Panc1 (cell line): Measurements from ENCODE around the gene MGA.

Experiments used
- TCF7L2 ChIP-seq: IDR thresholded peaks from 2 replicates; pipeline ENCODE4 v1.6.1; 2011; ENCODE audit warnings: mild to moderate bottlenecking, low read depth, low read length, inconsistent platforms
- TF ChIP-seq, protein P1 (sequence below), 2 experiments: IDR thresholded peaks; 2 replicates each; pipeline ENCODE4 v1.6.1; 2011 to 2012; ENCODE audit warnings: low read depth in 2 of 2, control low read depth in 1 of 2, low read length in 1 of 2, mild to moderate bottlenecking in 1 of 2, moderate library complexity in 1 of 2; ENCODE audit not compliant: insufficient read depth in 1 of 2
- TF ChIP-seq, protein P2 (sequence below): fragments of 450-650 bp; IDR thresholded peaks from 2 replicates; pipeline ENCODE4 v1.5.1; 2017; ENCODE audit warnings: mild to moderate bottlenecking

DNA sequence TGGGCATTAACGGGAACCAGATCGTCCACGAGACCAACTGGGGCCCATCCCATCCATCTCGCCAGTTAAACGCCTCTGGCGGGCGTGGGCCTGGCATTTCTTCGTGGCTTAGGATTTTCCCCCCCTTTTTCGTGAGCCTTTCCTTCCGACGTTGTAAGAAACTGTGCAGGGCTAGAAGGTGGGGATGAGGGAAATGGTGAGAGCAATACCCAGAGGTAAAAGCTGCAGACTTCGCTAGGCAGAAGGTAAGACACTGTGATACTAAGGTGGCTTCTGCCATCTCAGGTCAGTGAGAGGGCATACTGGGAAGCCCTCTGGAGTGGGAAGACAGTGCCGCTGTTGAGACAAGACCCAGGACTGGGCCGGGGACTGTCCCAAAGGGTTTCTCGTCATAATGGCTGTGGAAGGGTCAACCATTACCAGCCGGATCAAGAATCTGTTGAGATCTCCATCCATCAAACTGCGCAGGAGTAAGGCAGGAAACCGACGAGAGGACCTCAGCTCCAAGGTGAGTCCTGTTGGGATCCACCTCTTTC lies 114.7 kb downstream of the MGA start:
- TF ChIP-seq, protein P1, sequence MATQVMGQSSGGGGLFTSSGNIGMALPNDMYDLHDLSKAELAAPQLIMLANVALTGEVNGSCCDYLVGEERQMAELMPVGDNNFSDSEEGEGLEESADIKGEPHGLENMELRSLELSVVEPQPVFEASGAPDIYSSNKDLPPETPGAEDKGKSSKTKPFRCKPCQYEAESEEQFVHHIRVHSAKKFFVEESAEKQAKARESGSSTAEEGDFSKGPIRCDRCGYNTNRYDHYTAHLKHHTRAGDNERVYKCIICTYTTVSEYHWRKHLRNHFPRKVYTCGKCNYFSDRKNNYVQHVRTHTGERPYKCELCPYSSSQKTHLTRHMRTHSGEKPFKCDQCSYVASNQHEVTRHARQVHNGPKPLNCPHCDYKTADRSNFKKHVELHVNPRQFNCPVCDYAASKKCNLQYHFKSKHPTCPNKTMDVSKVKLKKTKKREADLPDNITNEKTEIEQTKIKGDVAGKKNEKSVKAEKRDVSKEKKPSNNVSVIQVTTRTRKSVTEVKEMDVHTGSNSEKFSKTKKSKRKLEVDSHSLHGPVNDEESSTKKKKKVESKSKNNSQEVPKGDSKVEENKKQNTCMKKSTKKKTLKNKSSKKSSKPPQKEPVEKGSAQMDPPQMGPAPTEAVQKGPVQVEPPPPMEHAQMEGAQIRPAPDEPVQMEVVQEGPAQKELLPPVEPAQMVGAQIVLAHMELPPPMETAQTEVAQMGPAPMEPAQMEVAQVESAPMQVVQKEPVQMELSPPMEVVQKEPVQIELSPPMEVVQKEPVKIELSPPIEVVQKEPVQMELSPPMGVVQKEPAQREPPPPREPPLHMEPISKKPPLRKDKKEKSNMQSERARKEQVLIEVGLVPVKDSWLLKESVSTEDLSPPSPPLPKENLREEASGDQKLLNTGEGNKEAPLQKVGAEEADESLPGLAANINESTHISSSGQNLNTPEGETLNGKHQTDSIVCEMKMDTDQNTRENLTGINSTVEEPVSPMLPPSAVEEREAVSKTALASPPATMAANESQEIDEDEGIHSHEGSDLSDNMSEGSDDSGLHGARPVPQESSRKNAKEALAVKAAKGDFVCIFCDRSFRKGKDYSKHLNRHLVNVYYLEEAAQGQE (IDR thresholded peaks at IDR 0.05; ENCODE audit: insufficient read depth in 1 of 2, low read depth in 2 of 2, low read length in 1 of 2), result no peak
- TF ChIP-seq, protein P2, sequence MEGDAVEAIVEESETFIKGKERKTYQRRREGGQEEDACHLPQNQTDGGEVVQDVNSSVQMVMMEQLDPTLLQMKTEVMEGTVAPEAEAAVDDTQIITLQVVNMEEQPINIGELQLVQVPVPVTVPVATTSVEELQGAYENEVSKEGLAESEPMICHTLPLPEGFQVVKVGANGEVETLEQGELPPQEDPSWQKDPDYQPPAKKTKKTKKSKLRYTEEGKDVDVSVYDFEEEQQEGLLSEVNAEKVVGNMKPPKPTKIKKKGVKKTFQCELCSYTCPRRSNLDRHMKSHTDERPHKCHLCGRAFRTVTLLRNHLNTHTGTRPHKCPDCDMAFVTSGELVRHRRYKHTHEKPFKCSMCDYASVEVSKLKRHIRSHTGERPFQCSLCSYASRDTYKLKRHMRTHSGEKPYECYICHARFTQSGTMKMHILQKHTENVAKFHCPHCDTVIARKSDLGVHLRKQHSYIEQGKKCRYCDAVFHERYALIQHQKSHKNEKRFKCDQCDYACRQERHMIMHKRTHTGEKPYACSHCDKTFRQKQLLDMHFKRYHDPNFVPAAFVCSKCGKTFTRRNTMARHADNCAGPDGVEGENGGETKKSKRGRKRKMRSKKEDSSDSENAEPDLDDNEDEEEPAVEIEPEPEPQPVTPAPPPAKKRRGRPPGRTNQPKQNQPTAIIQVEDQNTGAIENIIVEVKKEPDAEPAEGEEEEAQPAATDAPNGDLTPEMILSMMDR, result no peak
- no peak for TF ChIP-seq TCF7L2
